Lung (tissue), 12 donors: ENCODE measurements around the gene MRM2. TPM values are rescaled to one million over a fixed set of nuclear protein-coding genes. Genes with fewer than 3 reads are reported as not detected.
"Not testable (repeated sequence)": the region's sequence is repeated elsewhere in the genome, so short reads cannot be mapped to it uniquely, and the experiment has no call there.

ENCODE experiments used
- ATAC-seq: fragments of 200-7000 bp; cut with Tn5 transposase; one replicate; pipeline ENCODE4 v1.9.1; 2020; ENCODE audit warnings: moderate number of reproducible peaks; ENCODE audit not compliant: insufficient read depth, low FRiP score
- DNase-seq, 3 donors: peaks; one replicate each; pipeline ENCODE4 v3.0.0-alpha.2; 2013 to 2017
- H3K27ac ChIP-seq, 2 donors: one replicate each; pipeline ENCODE4 v1.5.1; 2013; ENCODE audit warnings: mild to moderate bottlenecking in 2 of 2, moderate library complexity in 2 of 2, control low read depth in 1 of 2, inconsistent platforms in 1 of 2, low read depth in 1 of 2, low read length in 1 of 2
- H3K27me3 ChIP-seq, 3 donors: one replicate each; pipeline ENCODE4 v1.5.1; 2013; ENCODE audit warnings: low read length in 2 of 3; ENCODE audit not compliant: control insufficient read depth in 3 of 3, insufficient read depth in 3 of 3
- H3K36me3 ChIP-seq, 4 donors: one replicate each; pipeline ENCODE4 v1.5.1; 2013; ENCODE audit warnings: low read length in 4 of 4, mild to moderate bottlenecking in 1 of 4, moderate library complexity in 1 of 4; ENCODE audit not compliant: control insufficient read depth in 4 of 4, insufficient read depth in 4 of 4
- H3K4me1 ChIP-seq, 5 donors: one replicate each; pipeline ENCODE4 v1.5.1; 2013; ENCODE audit warnings: low read length in 5 of 5, mild to moderate bottlenecking in 2 of 5, moderate library complexity in 1 of 5; ENCODE audit not compliant: control insufficient read depth in 5 of 5, insufficient read depth in 5 of 5
- H3K4me3 ChIP-seq: one replicate; pipeline ENCODE4 v1.5.1; 2013; ENCODE audit warnings: mild to moderate bottlenecking, control low read depth, moderate library complexity
- H3K9ac ChIP-seq, 2 donors: one replicate each; pipeline ENCODE4 v1.5.1; 2013; ENCODE audit warnings: low read length in 2 of 2, control low read depth in 1 of 2; ENCODE audit not compliant: insufficient read depth in 1 of 2
- H3K9me3 ChIP-seq, 4 donors: one replicate each; pipeline ENCODE4 v1.5.1; 2013; ENCODE audit warnings: low read length in 3 of 4, mild to moderate bottlenecking in 1 of 4, moderate library complexity in 1 of 4; ENCODE audit not compliant: control insufficient read depth in 4 of 4, insufficient read depth in 3 of 4
- WGBS, 2 donors: extraction: QIAGEN DNeasy Blood & Tissue Kit; methylation state at CpG; one replicate each; pipeline ENCODE4 v1.1.7; 2013; 5-methylcytosine and 5-hydroxymethylcytosine counted together
- polyA plus RNA-seq, 2 donors: library from polyadenylated mRNA; stranded (reverse); fragments of 200-250 nt; gene quantifications; one replicate each; pipeline ENCODE4 v1.2.1, GENCODE V29; 2013
- total RNA-seq, 2 donors: library from RNA; depleted of rRNA in 1 of 2; stranded (reverse); fragments of >200 nt in 1 of 2; gene quantifications; one replicate each; pipeline ENCODE4 v1.2.1, GENCODE V29; 2014 to 2021
- TF ChIP-seq, protein P1 (sequence below): IDR thresholded peaks from 2 replicates; pipeline ENCODE4 v1.5.1; 2012; ENCODE audit warnings: mild to moderate bottlenecking; ENCODE audit errors: control extremely low read depth, extremely low read depth
- donor health status: control.
- donor health status: control.
- donor health status: Bipolar disorder and iron deficiency.
- donor health status: healthy.
- donor health status: DM: yes; HTN: yes; CAD: no.

MRM2 gene
- total and polyA plus RNA-seq, 4 donors: 18.7 to 25.5 (median 23.1) TPM

DNA sequence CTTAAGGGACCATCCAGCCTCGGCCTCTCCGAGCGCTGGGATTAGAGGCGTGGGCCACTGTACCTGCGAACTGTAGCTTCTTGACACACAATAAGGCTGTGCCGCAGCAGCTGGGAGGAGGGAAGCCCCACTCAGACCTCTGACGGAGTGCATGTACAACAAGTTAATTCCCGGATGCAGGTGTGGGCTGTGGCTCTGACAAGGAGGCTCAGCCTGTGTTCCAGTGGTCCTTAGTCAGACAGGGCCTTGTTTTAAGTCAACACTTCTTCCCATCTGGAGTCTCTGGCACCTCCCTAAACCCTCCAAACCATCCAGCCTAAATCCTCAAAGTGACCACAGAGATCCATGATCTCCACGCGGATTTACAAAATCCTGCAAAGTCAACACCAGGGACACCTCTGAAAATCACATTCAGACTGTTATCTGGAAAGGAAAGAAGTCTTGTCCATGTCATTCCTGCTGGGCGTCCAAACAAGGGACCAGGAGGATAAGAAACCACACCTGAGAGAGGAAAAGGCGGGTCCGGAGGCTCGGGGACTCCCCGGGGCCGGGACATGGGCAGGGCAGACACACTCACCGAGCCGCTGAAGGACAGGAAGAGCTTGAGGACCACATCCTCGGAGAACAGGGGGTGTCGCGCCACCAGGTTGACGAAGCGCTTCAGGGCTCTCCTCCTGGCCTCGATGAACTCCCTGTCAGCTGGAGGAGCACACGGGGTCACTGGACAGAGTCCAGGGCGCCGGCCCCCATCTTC is 29.4 kb upstream of the MRM2 start:
- ATAC-seq (no peak), DNase-seq (no peak)
- no peak overlapping the region for H3K9ac ChIP-seq
- H3K27me3 ChIP-seq: no peaks in the 10 kb centered on the region
- H3K4me3 ChIP-seq: no peak overlapping the region
- peaks cover 0 to 30% (median 6%) of the 10 kb centered on the region in 4 donors for H3K36me3 ChIP-seq
- no peak overlapping the region for H3K27ac ChIP-seq
- H3K4me1 ChIP-seq: no peaks in the 10 kb centered on the region
- TF ChIP-seq, protein P1, sequence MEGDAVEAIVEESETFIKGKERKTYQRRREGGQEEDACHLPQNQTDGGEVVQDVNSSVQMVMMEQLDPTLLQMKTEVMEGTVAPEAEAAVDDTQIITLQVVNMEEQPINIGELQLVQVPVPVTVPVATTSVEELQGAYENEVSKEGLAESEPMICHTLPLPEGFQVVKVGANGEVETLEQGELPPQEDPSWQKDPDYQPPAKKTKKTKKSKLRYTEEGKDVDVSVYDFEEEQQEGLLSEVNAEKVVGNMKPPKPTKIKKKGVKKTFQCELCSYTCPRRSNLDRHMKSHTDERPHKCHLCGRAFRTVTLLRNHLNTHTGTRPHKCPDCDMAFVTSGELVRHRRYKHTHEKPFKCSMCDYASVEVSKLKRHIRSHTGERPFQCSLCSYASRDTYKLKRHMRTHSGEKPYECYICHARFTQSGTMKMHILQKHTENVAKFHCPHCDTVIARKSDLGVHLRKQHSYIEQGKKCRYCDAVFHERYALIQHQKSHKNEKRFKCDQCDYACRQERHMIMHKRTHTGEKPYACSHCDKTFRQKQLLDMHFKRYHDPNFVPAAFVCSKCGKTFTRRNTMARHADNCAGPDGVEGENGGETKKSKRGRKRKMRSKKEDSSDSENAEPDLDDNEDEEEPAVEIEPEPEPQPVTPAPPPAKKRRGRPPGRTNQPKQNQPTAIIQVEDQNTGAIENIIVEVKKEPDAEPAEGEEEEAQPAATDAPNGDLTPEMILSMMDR: no peak
- H3K9me3 ChIP-seq: no peaks in the 10 kb centered on the region
- WGBS, 2 donors: 82 to 89% methylated on average over 27 of the region's 27 CpGs

GRCh38 chr7:2270495-2270894 is 28.5 kb upstream of the MRM2 start:
- Histone ChIP-seq H3K27ac (no peak overlapping the region), H3K9ac (no peak overlapping the region), H3K4me3 (no peak overlapping the region), H3K9me3 (no peaks in the 10 kb centered on the region), H3K4me1 (no peaks in the 10 kb centered on the region), H3K27me3 (no peaks in the 10 kb centered on the region), H3K36me3 (peaks cover 0 to 30% (median 6%) of the 10 kb centered on the region in 4 donors)
- DNase-seq (no peak), ATAC-seq (no peak)
- TF ChIP-seq, protein P1: no peak
- WGBS, 2 donors: 90 to 91% methylated on average over 8 of the region's 8 CpGs

- H3K36me3 ChIP-seq: peaks cover 0 to 28% (median 6%) of the 10 kb centered on the region in 4 donors
- no peak for DNase-seq
- no peaks in the 10 kb centered on the region for H3K27me3 ChIP-seq
- H3K27ac ChIP-seq: no peak overlapping the region
- no peaks in the 10 kb centered on the region for H3K4me1 ChIP-seq
- H3K9me3 ChIP-seq: no peaks in the 10 kb centered on the region
- TF ChIP-seq, protein P1: no peak
- no peak overlapping the region for H3K4me3 ChIP-seq
- ATAC-seq: no peak
- H3K9ac ChIP-seq: no peak overlapping the region
- 93 to 95% methylated on average over 10 of the region's 10 CpGs for WGBS, 2 donors
Measured at GRCh38 chr7:2269991-2270460, 28.0 kb upstream of the MRM2 start.

DNA sequence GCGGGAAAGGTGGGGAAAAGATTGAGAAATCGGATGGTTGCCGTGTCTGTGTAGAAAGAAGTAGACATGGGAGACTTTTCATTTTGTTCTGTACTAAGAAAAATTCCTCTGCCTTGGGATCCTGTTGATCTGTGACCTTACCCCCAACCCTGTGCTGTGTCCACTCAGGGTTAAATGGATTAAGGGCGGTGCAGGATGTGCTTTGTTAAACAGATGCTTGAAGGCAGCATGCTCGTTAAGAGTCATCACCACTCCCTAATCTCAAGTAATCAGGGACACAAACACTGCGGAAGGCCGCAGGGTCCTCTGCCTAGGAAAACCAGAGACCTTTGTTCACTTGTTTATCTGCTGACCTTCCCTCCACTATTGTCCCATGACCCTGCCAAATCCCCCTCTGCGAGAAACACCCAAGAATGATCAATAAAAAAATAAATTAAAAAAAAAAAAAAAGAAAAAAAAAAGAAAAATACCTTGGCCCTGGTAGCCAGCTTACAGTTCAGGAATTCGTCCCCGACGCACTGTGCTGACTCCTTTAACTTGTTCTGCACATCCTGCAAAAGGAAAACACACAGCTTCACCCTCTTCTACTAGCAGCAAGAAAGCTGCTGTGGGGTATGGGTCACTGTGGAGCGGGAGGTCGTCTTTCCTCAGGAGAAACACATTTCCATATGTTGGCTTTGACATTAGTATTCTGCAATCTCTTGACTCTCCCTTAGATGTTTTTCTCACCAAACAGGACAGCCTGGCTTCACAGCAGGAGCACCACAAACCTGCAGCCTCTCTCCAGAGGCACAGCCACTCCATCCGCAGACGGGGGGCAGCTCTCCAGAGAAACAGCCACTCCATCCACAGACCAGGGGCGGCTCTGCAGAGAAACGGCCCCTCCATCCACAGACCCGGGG is 27.3 kb upstream of the MRM2 start:
- H3K27ac ChIP-seq, ATAC-seq, H3K27me3 ChIP-seq, H3K4me1 ChIP-seq, H3K4me3 ChIP-seq, H3K9ac ChIP-seq, H3K9me3 ChIP-seq: not testable (repeated sequence)
- H3K36me3 ChIP-seq: peaks cover 0 to 24% (median 5%) of the 10 kb centered on the region in 4 donors
- DNase-seq: peak in 1 of 3 donors; percentile 12
- 71 to 75% methylated on average over 12 to 13 of the region's 18 CpGs for WGBS, 2 donors
